DND-41 (cell line): ENCODE results near the gene TNFRSF19.

Source experiments
- EZH2 ChIP-seq: IDR thresholded peaks from 3 replicates; pipeline ENCODE4 v1.6.1; 2012; ENCODE audit warnings: borderline replicate concordance, low read depth, mild to moderate bottlenecking, moderate library complexity, low read length, inconsistent platforms; ENCODE audit not compliant: severe bottlenecking
- TF ChIP-seq, protein P1 (sequence below): IDR thresholded peaks from 2 replicates; pipeline ENCODE4 v1.5.1; 2012; ENCODE audit warnings: borderline replicate concordance, low read length, moderate library complexity, mild to moderate bottlenecking; ENCODE audit not compliant: poor library complexity, severe bottlenecking; ENCODE audit errors: extremely low read depth

DNA sequence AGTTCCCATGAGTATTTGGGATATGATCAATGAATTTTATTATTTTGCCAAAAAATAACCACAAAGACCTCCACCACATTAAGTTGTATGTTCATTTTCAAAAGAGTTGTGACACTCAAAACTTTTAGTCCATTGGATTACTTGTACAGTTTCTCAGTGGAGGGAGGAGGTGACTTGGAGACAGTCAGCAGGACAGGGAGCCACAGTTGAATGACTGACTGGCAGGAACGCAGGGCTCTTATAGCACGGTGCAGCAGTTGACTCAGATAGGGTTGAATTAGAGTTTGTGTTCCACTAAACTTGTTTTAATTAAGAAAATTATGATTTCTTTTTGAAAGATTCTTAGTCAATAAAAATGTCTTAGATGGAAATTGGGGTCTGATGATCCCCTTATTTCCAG is 42.5 kb downstream of the TNFRSF19 start:
- TF ChIP-seq, protein P1, sequence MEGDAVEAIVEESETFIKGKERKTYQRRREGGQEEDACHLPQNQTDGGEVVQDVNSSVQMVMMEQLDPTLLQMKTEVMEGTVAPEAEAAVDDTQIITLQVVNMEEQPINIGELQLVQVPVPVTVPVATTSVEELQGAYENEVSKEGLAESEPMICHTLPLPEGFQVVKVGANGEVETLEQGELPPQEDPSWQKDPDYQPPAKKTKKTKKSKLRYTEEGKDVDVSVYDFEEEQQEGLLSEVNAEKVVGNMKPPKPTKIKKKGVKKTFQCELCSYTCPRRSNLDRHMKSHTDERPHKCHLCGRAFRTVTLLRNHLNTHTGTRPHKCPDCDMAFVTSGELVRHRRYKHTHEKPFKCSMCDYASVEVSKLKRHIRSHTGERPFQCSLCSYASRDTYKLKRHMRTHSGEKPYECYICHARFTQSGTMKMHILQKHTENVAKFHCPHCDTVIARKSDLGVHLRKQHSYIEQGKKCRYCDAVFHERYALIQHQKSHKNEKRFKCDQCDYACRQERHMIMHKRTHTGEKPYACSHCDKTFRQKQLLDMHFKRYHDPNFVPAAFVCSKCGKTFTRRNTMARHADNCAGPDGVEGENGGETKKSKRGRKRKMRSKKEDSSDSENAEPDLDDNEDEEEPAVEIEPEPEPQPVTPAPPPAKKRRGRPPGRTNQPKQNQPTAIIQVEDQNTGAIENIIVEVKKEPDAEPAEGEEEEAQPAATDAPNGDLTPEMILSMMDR = no peak
- TF ChIP-seq EZH2 = no peak
